Osteocyte (in vitro differentiated cells): ENCODE results near the gene BDKRB2. TPM values are rescaled to one million over a fixed set of nuclear protein-coding genes. Genes with fewer than 3 reads are reported as not detected.

ENCODE experiments used
- DNase-seq: peaks from one replicate; pipeline ENCODE4 v3.0.0; 2021; ENCODE audit warnings: mixed read lengths; ENCODE audit not compliant: unreplicated experiment; ENCODE audit errors: extremely low spot score
- H3K27ac Mint-ChIP-seq: one replicate; pipeline ENCODE4 v1.8.0; 2021; ENCODE audit warnings: mild to moderate bottlenecking, mixed read lengths; ENCODE audit not compliant: unreplicated experiment
- H3K27me3 Mint-ChIP-seq: one replicate; pipeline ENCODE4 v1.8.0; 2021; ENCODE audit warnings: mixed read lengths; ENCODE audit not compliant: unreplicated experiment
- H3K36me3 Mint-ChIP-seq: one replicate; pipeline ENCODE4 v1.8.0; 2021; ENCODE audit warnings: mixed read lengths; ENCODE audit not compliant: unreplicated experiment
- H3K4me1 Mint-ChIP-seq: one replicate; pipeline ENCODE4 v1.8.0; 2021; ENCODE audit warnings: mixed read lengths; ENCODE audit not compliant: unreplicated experiment
- H3K4me3 Mint-ChIP-seq: one replicate; pipeline ENCODE4 v1.8.0; 2021; ENCODE audit warnings: mild to moderate bottlenecking, moderate library complexity, mixed read lengths; ENCODE audit not compliant: unreplicated experiment
- H3K9me3 Mint-ChIP-seq: one replicate; pipeline ENCODE4 v1.8.0; 2021; ENCODE audit warnings: mixed read lengths; ENCODE audit not compliant: unreplicated experiment
- total RNA-seq: library from RNA; stranded (reverse); gene quantifications from 2 replicates; pipeline ENCODE4 v1.2.1, GENCODE V29; 2021
- TF ChIP-seq, protein P1 (sequence below): fragments of 200-600 bp; sonication (generic); IDR thresholded peaks from 2 replicates; pipeline ENCODE4 v1.5.0; 2021; ENCODE audit warnings: antibody characterized with exemption, mild to moderate bottlenecking, moderate library complexity

BDKRB2 gene
- total RNA-seq, 1 donor from 2014 or later: 0.40 TPM

DNA sequence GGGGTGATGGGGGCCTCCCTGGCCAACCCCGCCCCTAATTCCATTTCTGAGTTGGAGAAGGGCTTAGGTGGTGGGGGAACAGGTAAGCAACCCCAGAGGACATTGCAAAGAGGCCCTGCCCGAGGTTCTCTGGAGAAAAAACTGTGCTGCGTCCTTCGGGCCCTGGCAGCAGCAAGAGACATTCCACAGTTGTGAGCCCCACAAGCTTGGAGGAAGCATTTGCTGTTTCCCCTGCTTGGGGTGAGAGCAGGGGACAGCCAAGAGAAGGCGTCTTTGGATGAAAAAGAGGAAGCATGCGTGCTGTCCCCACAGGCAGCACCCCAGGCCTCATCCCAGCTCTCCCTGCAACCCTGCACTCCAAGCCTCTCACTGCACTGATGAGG, 1.3 kb downstream of the BDKRB2 start:
- TF ChIP-seq, protein P1, sequence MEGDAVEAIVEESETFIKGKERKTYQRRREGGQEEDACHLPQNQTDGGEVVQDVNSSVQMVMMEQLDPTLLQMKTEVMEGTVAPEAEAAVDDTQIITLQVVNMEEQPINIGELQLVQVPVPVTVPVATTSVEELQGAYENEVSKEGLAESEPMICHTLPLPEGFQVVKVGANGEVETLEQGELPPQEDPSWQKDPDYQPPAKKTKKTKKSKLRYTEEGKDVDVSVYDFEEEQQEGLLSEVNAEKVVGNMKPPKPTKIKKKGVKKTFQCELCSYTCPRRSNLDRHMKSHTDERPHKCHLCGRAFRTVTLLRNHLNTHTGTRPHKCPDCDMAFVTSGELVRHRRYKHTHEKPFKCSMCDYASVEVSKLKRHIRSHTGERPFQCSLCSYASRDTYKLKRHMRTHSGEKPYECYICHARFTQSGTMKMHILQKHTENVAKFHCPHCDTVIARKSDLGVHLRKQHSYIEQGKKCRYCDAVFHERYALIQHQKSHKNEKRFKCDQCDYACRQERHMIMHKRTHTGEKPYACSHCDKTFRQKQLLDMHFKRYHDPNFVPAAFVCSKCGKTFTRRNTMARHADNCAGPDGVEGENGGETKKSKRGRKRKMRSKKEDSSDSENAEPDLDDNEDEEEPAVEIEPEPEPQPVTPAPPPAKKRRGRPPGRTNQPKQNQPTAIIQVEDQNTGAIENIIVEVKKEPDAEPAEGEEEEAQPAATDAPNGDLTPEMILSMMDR: no peak
- Mint-ChIP-seq H3K9me3 (no peaks in the 10 kb centered on the region), H3K27me3 (peaks cover 22% of the 10 kb centered on the region), H3K4me1 (peaks cover 12% of the 10 kb centered on the region), H3K36me3 (no peaks in the 10 kb centered on the region), H3K27ac (no peak overlapping the region), H3K4me3 (no peak overlapping the region)
- no peak for DNase-seq

DNA sequence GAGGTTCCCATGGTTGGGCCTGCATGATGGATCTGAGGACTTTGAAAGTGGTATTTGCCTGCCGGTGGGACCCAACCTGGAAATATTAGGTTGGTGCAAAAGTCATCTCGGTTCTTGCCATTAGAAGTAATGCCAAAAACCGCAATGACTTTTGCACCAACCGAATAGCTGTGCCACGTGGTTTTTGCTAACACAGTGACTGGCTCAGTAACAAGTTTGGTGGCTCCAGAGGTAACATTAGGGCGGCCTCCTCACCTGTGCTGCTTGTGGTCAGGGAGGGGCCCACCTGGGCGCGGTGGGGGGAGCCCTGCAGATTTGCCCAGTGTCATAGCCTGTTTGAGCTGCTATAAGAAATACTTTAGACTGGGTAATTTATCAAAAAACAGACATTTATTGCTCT, 1.8 kb downstream of the BDKRB2 start:
- TF ChIP-seq, protein P1: no peak
- Mint-ChIP-seq H3K4me1 (peaks cover 12% of the 10 kb centered on the region), H3K4me3 (no peak overlapping the region), H3K9me3 (peaks cover 5% of the 10 kb centered on the region), H3K36me3 (no peaks in the 10 kb centered on the region), H3K27ac (no peak overlapping the region), H3K27me3 (peaks cover 22% of the 10 kb centered on the region)
- DNase-seq: no peak

DNA sequence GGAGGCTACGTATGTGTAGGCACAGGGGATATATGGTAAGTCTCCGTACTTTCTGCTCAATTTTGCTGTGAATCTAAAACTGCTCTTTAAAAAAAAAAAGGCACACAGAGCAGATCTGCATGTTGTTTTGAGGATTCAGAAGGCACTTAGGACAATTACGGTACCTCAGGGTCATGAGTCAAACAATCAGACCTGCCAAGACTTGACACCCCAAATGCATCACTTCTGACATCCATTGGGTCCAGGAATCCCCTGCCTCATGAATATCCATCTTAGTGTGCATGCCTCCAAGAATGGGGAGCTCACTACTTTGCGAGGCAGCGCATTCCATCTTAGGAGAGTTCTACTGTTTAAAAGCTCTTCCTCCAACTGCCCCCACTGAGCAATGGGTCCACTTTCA, 3.0 kb downstream of the BDKRB2 start:
- peaks cover 14% of the 10 kb centered on the region for H3K9me3 Mint-ChIP-seq

DNA sequence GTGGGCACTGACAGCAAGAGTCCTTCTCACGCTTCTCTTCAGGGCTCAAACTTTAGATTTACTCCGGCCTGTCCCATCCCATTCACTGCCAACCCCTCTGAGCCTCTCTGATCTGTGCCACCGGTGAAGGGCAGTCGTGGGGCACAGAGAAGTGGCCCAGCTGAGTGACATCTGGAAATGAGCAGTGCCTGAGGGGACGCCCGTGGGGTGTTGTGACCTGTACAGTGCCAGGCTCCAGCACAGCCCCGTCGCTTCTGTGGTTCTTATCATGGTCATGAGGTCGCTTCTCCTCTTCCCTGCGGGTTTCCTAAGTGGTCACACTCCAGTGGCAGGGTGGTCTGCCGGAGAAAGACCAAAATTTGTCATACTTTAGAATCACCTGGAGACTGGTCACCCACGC, 4.1 kb downstream of the BDKRB2 start:
- H3K27me3 Mint-ChIP-seq: peaks cover 10% of the 10 kb centered on the region

More for the DNA sequence above, 3.0 kb downstream of the BDKRB2 start:
- Mint-ChIP-seq H3K4me1 (peaks cover 12% of the 10 kb centered on the region), H3K4me3 (no peak overlapping the region), H3K36me3 (no peaks in the 10 kb centered on the region), H3K27me3 (peaks cover 12% of the 10 kb centered on the region), H3K27ac (no peak overlapping the region)
- no peak for DNase-seq
- TF ChIP-seq, protein P1: no peak

DNA sequence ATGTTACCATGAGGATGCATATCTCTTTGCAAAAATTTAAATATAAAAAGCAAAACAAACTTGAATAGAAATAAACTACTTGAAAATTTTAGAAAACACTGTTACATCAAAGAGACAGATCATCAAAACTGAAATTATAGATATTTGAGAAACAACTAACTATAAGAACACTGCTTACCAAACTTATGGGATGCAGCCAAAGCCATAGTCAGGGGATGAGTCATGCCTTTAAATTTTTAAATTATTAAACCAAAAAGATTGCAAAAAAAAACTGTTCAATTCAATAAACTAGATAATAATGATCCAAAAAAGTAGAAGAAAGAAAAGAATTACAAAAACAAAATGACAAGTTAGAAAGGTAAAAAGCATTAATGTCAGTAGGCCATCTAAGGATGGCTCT, 7.5 kb downstream of the BDKRB2 start:
- Mint-ChIP-seq H3K4me1 (no peaks in the 10 kb centered on the region), H3K27me3 (peaks cover 14% of the 10 kb centered on the region), H3K9me3 (peaks cover 14% of the 10 kb centered on the region), H3K4me3 (no peak overlapping the region), H3K27ac (no peak overlapping the region), H3K36me3 (no peaks in the 10 kb centered on the region)
- DNase-seq: no peak
- TF ChIP-seq, protein P1: no peak

More for the DNA sequence above, 4.1 kb downstream of the BDKRB2 start:
- no peaks in the 10 kb centered on the region for H3K36me3 Mint-ChIP-seq
- H3K27ac Mint-ChIP-seq: no peak overlapping the region
- no peak for DNase-seq
- peaks cover 14% of the 10 kb centered on the region for H3K9me3 Mint-ChIP-seq
- TF ChIP-seq, protein P1: no peak
- peaks cover 12% of the 10 kb centered on the region for H3K4me1 Mint-ChIP-seq
- no peak overlapping the region for H3K4me3 Mint-ChIP-seq
